Type B pancreatic cell (in vitro differentiated cells): ENCODE data around the gene CCT6B. TPM values are rescaled to one million over a fixed set of nuclear protein-coding genes. Genes with fewer than 3 reads are reported as not detected.

Experiments used
- DNase-seq: peaks from one replicate; pipeline ENCODE4 v3.0.0; 2021; ENCODE audit warnings: mixed read lengths; ENCODE audit not compliant: unreplicated experiment; ENCODE audit errors: extremely low spot score
- H3K27ac Mint-ChIP-seq: 2 replicates; pipeline ENCODE4 v1.8.0; 2021; ENCODE audit warnings: mild to moderate bottlenecking, mixed read lengths
- H3K27me3 Mint-ChIP-seq: 2 replicates; pipeline ENCODE4 v1.8.0; 2021; ENCODE audit warnings: mixed read lengths
- H3K36me3 Mint-ChIP-seq: 2 replicates; pipeline ENCODE4 v1.8.0; 2021; ENCODE audit warnings: mixed read lengths
- H3K4me1 Mint-ChIP-seq: one replicate; pipeline ENCODE4 v1.8.0; 2021; ENCODE audit warnings: mixed read lengths; ENCODE audit not compliant: unreplicated experiment
- H3K4me3 Mint-ChIP-seq: 2 replicates; pipeline ENCODE4 v1.8.0; 2021; ENCODE audit warnings: mild to moderate bottlenecking, mixed read lengths
- H3K9me3 Mint-ChIP-seq: 2 replicates; pipeline ENCODE4 v1.8.0; 2021; ENCODE audit warnings: mixed read lengths
- total RNA-seq: library from RNA; stranded (reverse); gene quantifications from 2 replicates; pipeline ENCODE4 v1.2.1, GENCODE V29; 2021; ENCODE audit warnings: low replicate concordance
- TF ChIP-seq, protein P1 (sequence below): fragments of 200-600 bp; sonication (generic); conservative IDR thresholded peaks from 2 replicates; pipeline ENCODE4 v1.5.0; 2021; ENCODE audit warnings: antibody characterized with exemption, mild to moderate bottlenecking

The CCT6B gene
- total RNA-seq, 1 donor from 2014 or later = 1.5 TPM

- no peaks in the 10 kb centered on the region for H3K36me3 Mint-ChIP-seq
- no peaks in the 10 kb centered on the region for H3K9me3 Mint-ChIP-seq
- H3K4me1 Mint-ChIP-seq = no peaks in the 10 kb centered on the region
- TF ChIP-seq, protein P1, sequence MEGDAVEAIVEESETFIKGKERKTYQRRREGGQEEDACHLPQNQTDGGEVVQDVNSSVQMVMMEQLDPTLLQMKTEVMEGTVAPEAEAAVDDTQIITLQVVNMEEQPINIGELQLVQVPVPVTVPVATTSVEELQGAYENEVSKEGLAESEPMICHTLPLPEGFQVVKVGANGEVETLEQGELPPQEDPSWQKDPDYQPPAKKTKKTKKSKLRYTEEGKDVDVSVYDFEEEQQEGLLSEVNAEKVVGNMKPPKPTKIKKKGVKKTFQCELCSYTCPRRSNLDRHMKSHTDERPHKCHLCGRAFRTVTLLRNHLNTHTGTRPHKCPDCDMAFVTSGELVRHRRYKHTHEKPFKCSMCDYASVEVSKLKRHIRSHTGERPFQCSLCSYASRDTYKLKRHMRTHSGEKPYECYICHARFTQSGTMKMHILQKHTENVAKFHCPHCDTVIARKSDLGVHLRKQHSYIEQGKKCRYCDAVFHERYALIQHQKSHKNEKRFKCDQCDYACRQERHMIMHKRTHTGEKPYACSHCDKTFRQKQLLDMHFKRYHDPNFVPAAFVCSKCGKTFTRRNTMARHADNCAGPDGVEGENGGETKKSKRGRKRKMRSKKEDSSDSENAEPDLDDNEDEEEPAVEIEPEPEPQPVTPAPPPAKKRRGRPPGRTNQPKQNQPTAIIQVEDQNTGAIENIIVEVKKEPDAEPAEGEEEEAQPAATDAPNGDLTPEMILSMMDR = no peak
- no peak overlapping the region for H3K4me3 Mint-ChIP-seq
- peaks cover 29% of the 10 kb centered on the region for H3K27me3 Mint-ChIP-seq
- no peak for DNase-seq
- no peak overlapping the region for H3K27ac Mint-ChIP-seq
Observed at GRCh38 chr17:34909040-34909439, 52.2 kb downstream of the CCT6B start.

DNA sequence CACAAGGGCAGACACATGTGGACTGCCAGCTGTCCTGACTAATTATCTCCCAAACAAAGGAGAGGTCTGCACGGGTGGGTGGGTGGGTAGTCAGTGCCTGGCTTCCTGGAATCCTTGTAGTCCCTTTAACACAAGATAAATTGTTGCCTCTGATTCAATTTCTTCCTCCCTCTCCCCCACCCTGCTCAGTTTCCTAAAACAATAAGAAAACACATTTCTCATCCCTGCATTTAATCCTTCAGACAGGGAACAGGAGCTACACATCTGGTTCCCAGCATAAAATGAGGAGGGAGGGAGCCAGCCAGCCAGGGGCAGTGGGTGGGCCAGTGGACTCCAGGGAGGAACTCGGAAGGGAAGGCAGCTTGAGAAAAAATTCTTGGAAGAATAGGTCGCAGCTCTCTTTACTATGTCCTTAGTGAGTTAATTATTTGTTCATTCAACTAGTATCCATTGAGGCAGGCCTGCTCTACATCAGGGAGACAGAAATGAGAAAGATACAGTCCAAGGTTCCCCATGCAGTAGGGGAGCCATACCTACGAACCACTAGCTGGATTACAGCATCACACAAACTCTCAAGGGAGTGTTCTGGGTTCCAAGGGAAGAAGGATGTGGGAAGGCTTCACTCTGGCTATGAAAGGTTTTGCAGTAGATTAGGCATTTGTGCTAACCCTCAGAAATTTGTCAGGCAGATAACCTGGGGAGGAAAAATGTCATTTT lies 58.3 kb downstream of the CCT6B start:
- peaks cover 50% of the 10 kb centered on the region for H3K27me3 Mint-ChIP-seq
- H3K4me1 Mint-ChIP-seq = peaks cover 7% of the 10 kb centered on the region
- H3K9me3 Mint-ChIP-seq = no peaks in the 10 kb centered on the region
- H3K4me3 Mint-ChIP-seq = peak overlapping the region; percentile 5
- no peaks in the 10 kb centered on the region for H3K36me3 Mint-ChIP-seq
- no peak overlapping the region for H3K27ac Mint-ChIP-seq
- TF ChIP-seq, protein P1 = no peak
- no peak for DNase-seq

DNA sequence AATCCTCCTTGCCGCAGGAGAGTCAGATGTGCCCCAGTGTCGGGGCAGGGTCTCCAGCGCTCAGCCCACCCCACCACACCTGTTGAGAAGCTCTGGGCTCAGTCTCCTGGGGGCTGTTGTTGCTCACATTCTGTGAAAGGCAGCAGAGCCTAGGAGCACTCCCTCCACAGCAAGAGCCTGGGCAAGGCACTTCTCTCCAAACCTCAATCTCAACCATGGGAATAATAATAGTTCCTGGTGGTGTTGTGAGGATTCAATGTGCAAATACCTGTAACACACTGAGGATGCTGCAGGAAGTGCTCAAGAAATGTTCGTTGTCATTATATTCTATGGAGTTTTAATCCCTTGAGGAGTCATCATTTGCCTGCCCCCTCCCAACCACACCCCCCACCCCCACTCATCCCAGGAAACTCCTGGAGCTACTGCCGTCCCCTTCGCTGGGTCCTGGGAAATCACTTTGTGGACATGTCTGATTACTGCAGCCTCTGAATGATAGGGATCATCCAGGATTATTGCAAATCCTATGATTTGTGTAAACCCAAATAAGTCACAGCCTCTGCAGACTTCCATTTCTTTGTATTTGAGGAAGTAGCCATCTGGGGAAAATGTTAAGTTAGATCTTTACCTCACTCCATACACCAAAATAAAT lies 61.5 kb downstream of the CCT6B start:
- H3K27ac Mint-ChIP-seq = no peak overlapping the region
- peaks cover 7% of the 10 kb centered on the region for H3K4me1 Mint-ChIP-seq
- no peak overlapping the region for H3K4me3 Mint-ChIP-seq
- H3K36me3 Mint-ChIP-seq = no peaks in the 10 kb centered on the region
- TF ChIP-seq, protein P1 = no peak
- peaks cover 72% of the 10 kb centered on the region for H3K27me3 Mint-ChIP-seq
- no peaks in the 10 kb centered on the region for H3K9me3 Mint-ChIP-seq
- no peak for DNase-seq

- TF ChIP-seq, protein P1 = no peak
Observed at GRCh38 chr17:34895383-34895782, 65.9 kb downstream of the CCT6B start.

DNA sequence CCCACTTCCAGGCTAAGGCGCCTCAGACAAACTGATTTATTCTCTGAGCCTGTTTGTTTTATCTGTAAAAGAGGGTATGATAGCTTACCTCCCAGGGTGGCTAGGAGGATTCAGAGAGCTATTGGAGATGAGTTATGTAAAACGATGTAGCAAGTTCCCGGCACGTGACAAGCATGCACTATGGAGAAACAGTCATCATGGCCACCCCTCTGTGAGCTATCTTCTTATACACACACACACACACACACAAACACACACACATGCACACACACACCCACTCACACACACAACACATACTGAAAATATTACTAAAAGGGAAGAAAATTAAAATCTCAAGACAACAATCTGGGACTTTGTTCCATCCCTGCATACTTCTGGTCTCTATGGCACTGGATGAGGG lies 66.3 kb downstream of the CCT6B start:
- Mint-ChIP-seq H3K27me3 (peaks cover 78% of the 10 kb centered on the region), H3K36me3 (no peaks in the 10 kb centered on the region)
- DNase-seq = no peak

More at GRCh38 chr17:34895383-34895782, 65.9 kb downstream of the CCT6B start:
- H3K27me3 Mint-ChIP-seq = peaks cover 77% of the 10 kb centered on the region
- DNase-seq = no peak
- no peak overlapping the region for H3K27ac Mint-ChIP-seq
- H3K4me3 Mint-ChIP-seq = no peak overlapping the region
- H3K36me3 Mint-ChIP-seq = no peaks in the 10 kb centered on the region
- no peaks in the 10 kb centered on the region for H3K4me1 Mint-ChIP-seq
- no peaks in the 10 kb centered on the region for H3K9me3 Mint-ChIP-seq

More for the DNA sequence above, 66.3 kb downstream of the CCT6B start:
- Mint-ChIP-seq H3K4me3 (no peak overlapping the region), H3K27ac (no peak overlapping the region), H3K4me1 (no peaks in the 10 kb centered on the region), H3K9me3 (no peaks in the 10 kb centered on the region)
- TF ChIP-seq, protein P1 = no peak
